HepG2 (cell line): ENCODE measurements around the gene AP2B1. TPM values are rescaled to one million over a fixed set of nuclear protein-coding genes. Genes with fewer than 3 reads are reported as not detected.

Source experiments
- HNRNPUL1 ChIP-seq: fragments of 200-400 bp; formaldehyde crosslinking; IDR thresholded peaks from 2 replicates; pipeline ENCODE4 v1.6.1; 2017; ENCODE audit warnings: low read depth, mild to moderate bottlenecking, low read length, moderate library complexity
- MAZ ChIP-seq, 2 experiments: sonication (generic) in 1 of 2; formaldehyde crosslinking in 1 of 2; IDR thresholded peaks; 2 replicates each; pipeline versions ENCODE4 v1.5.0 to v1.6.1; 2012 to 2020; ENCODE audit warnings: low read depth in 2 of 2, mild to moderate bottlenecking in 2 of 2, borderline replicate concordance in 1 of 2, improper control_type of control experiment in 1 of 2, low read length in 1 of 2, missing genetic modification reagents in 1 of 2, moderate library complexity in 1 of 2
- polyA plus RNA-seq, 8 experiments: library from polyadenylated mRNA; depleted of rRNA in 3 of 8; stranded (reverse) in 7 of 8; unstranded in 1 of 8; fragments of >200 nt; fragmentation: Illumina TruSeq in 4 of 8; extraction: Trizol in 4 of 8; gene quantifications; 2 replicates each; pipeline versions ENCODE4 v1.2.1 to v1.2.3, GENCODE V29; 2011 to 2016; ENCODE audit warnings: low read depth in 4 of 8, missing spikeins in 1 of 8, mixed read lengths in 1 of 8; ENCODE audit not compliant: insufficient read depth in 1 of 8
- total RNA-seq, 5 experiments: library from RNA; depleted of rRNA; stranded (reverse); fragments of >200 nt; fragmentation: Illumina TruSeq; extraction: Trizol; gene quantifications; 2 replicates each; pipeline ENCODE4 v1.2.3, GENCODE V29; 2016; ENCODE audit warnings: low read depth in 1 of 5
- TF ChIP-seq, protein P1 (sequence below): sonication (generic); formaldehyde crosslinking; IDR thresholded peaks from 2 replicates; pipeline ENCODE4 v1.5.0; 2020; ENCODE audit warnings: mild to moderate bottlenecking, missing genetic modification reagents, borderline replicate concordance
- TF ChIP-seq, protein P2 (sequence below): sonication (generic); formaldehyde crosslinking; IDR thresholded peaks from 2 replicates; pipeline ENCODE4 v1.4.0; 2020; ENCODE audit warnings: missing genetic modification reagents
- TF ChIP-seq, protein P3 (sequence below): sonication (generic); formaldehyde crosslinking; IDR thresholded peaks from 2 replicates; pipeline ENCODE4 v1.5.1; 2020; ENCODE audit warnings: mild to moderate bottlenecking, missing genetic modification reagents, borderline replicate concordance

AP2B1 gene
- total and polyA plus RNA-seq, 2 of the 13 experiments (the other 11 are each of a cell fraction or from before 2014, with no cell fraction given): 23.8 to 71.3 TPM

DNA sequence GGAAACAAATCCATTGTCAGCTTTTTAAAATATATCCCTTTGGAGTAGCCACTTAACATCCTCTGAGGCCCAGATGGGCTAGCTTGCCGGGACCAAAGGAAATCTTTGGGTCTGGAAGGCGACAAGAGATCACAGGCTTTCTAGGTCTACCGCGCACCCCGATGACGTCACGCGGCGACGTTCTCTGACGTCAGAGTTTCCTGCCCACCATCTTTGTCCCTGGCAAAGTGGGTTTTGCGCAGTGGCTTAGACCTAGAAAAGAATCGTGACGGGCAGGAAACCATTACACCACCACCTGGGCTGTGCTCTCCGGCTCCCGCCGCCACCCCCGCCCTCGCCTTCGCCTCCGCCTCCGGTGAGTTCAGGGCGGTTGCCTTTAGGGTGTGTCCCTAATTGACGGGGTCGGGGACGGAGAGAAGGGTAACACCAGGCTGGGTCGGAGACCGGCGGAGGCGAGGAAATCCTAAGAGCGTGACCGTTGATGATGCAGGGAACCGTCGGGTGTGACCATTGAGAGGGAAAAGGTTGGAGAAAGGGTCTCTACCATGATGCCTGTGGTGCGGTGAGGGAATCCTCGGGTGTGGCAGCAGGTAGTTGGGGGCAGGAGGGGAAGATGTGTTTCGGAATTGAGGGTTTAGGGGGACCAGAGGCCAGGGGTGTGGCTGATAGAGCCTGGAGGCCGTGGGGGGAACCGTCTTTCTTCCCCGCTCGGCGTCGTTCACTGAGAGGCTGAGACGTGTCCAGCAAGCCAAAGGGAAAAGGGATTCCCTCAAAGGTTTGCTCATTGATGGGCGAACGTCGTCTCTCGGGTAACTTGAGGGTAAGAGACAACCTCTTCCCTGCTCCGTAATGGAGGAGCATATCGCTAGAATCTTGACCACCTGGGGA, at the start of gene AP2B1 (continued):
- TF ChIP-seq, protein P1, sequence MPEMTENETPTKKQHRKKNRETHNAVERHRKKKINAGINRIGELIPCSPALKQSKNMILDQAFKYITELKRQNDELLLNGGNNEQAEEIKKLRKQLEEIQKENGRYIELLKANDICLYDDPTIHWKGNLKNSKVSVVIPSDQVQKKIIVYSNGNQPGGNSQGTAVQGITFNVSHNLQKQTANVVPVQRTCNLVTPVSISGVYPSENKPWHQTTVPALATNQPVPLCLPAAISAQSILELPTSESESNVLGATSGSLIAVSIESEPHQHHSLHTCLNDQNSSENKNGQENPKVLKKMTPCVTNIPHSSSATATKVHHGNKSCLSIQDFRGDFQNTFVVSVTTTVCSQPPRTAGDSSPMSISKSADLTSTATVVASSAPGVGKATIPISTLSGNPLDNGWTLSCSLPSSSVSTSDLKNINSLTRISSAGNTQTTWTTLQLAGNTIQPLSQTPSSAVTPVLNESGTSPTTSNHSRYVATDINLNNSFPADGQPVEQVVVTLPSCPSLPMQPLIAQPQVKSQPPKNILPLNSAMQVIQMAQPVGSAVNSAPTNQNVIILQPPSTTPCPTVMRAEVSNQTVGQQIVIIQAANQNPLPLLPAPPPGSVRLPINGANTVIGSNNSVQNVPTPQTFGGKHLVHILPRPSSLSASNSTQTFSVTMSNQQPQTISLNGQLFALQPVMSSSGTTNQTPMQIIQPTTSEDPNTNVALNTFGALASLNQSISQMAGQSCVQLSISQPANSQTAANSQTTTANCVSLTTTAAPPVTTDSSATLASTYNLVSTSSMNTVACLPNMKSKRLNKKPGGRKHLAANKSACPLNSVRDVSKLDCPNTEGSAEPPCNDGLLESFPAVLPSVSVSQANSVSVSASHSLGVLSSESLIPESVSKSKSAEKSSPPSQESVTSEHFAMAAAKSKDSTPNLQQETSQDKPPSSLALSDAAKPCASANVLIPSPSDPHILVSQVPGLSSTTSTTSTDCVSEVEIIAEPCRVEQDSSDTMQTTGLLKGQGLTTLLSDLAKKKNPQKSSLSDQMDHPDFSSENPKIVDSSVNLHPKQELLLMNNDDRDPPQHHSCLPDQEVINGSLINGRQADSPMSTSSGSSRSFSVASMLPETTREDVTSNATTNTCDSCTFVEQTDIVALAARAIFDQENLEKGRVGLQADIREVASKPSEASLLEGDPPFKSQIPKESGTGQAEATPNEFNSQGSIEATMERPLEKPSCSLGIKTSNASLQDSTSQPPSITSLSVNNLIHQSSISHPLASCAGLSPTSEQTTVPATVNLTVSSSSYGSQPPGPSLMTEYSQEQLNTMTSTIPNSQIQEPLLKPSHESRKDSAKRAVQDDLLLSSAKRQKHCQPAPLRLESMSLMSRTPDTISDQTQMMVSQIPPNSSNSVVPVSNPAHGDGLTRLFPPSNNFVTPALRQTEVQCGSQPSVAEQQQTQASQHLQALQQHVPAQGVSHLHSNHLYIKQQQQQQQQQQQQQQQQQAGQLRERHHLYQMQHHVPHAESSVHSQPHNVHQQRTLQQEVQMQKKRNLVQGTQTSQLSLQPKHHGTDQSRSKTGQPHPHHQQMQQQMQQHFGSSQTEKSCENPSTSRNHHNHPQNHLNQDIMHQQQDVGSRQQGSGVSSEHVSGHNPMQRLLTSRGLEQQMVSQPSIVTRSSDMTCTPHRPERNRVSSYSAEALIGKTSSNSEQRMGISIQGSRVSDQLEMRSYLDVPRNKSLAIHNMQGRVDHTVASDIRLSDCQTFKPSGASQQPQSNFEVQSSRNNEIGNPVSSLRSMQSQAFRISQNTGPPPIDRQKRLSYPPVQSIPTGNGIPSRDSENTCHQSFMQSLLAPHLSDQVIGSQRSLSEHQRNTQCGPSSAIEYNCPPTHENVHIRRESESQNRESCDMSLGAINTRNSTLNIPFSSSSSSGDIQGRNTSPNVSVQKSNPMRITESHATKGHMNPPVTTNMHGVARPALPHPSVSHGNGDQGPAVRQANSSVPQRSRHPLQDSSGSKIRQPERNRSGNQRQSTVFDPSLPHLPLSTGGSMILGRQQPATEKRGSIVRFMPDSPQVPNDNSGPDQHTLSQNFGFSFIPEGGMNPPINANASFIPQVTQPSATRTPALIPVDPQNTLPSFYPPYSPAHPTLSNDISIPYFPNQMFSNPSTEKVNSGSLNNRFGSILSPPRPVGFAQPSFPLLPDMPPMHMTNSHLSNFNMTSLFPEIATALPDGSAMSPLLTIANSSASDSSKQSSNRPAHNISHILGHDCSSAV (CRISPR knock-in tag): no peak
- TF ChIP-seq, protein P2, sequence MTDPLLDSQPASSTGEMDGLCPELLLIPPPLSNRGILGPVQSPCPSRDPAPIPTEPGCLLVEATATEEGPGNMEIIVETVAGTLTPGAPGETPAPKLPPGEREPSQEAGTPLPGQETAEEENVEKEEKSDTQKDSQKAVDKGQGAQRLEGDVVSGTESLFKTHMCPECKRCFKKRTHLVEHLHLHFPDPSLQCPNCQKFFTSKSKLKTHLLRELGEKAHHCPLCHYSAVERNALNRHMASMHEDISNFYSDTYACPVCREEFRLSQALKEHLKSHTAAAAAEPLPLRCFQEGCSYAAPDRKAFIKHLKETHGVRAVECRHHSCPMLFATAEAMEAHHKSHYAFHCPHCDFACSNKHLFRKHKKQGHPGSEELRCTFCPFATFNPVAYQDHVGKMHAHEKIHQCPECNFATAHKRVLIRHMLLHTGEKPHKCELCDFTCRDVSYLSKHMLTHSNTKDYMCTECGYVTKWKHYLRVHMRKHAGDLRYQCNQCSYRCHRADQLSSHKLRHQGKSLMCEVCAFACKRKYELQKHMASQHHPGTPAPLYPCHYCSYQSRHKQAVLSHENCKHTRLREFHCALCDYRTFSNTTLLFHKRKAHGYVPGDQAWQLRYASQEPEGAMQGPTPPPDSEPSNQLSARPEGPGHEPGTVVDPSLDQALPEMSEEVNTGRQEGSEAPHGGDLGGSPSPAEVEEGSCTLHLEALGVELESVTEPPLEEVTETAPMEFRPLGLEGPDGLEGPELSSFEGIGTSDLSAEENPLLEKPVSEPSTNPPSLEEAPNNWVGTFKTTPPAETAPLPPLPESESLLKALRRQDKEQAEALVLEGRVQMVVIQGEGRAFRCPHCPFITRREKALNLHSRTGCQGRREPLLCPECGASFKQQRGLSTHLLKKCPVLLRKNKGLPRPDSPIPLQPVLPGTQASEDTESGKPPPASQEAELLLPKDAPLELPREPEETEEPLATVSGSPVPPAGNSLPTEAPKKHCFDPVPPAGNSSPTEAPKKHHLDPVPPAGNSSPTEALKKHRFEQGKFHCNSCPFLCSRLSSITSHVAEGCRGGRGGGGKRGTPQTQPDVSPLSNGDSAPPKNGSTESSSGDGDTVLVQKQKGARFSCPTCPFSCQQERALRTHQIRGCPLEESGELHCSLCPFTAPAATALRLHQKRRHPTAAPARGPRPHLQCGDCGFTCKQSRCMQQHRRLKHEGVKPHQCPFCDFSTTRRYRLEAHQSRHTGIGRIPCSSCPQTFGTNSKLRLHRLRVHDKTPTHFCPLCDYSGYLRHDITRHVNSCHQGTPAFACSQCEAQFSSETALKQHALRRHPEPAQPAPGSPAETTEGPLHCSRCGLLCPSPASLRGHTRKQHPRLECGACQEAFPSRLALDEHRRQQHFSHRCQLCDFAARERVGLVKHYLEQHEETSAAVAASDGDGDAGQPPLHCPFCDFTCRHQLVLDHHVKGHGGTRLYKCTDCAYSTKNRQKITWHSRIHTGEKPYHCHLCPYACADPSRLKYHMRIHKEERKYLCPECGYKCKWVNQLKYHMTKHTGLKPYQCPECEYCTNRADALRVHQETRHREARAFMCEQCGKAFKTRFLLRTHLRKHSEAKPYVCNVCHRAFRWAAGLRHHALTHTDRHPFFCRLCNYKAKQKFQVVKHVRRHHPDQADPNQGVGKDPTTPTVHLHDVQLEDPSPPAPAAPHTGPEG (CRISPR knock-in tag): no peak
- TF ChIP-seq HNRNPUL1 (no peak), MAZ (IDR thresholded peaks at IDR 0.05; ENCODE audit: borderline replicate concordance, low read depth, low read length) (peak; percentile 79; the same call in 1 of the 2 replicates), MAZ (CRISPR knock-in tag; IDR thresholded peaks at IDR 0.05; ENCODE audit: low read depth) (peak; percentile 65; the same call in 1 of the 2 replicates)
- TF ChIP-seq, protein P3, sequence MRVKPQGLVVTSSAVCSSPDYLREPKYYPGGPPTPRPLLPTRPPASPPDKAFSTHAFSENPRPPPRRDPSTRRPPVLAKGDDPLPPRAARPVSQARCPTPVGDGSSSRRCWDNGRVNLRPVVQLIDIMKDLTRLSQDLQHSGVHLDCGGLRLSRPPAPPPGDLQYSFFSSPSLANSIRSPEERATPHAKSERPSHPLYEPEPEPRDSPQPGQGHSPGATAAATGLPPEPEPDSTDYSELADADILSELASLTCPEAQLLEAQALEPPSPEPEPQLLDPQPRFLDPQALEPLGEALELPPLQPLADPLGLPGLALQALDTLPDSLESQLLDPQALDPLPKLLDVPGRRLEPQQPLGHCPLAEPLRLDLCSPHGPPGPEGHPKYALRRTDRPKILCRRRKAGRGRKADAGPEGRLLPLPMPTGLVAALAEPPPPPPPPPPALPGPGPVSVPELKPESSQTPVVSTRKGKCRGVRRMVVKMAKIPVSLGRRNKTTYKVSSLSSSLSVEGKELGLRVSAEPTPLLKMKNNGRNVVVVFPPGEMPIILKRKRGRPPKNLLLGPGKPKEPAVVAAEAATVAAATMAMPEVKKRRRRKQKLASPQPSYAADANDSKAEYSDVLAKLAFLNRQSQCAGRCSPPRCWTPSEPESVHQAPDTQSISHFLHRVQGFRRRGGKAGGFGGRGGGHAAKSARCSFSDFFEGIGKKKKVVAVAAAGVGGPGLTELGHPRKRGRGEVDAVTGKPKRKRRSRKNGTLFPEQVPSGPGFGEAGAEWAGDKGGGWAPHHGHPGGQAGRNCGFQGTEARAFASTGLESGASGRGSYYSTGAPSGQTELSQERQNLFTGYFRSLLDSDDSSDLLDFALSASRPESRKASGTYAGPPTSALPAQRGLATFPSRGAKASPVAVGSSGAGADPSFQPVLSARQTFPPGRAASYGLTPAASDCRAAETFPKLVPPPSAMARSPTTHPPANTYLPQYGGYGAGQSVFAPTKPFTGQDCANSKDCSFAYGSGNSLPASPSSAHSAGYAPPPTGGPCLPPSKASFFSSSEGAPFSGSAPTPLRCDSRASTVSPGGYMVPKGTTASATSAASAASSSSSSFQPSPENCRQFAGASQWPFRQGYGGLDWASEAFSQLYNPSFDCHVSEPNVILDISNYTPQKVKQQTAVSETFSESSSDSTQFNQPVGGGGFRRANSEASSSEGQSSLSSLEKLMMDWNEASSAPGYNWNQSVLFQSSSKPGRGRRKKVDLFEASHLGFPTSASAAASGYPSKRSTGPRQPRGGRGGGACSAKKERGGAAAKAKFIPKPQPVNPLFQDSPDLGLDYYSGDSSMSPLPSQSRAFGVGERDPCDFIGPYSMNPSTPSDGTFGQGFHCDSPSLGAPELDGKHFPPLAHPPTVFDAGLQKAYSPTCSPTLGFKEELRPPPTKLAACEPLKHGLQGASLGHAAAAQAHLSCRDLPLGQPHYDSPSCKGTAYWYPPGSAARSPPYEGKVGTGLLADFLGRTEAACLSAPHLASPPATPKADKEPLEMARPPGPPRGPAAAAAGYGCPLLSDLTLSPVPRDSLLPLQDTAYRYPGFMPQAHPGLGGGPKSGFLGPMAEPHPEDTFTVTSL: no peak
